H1 (cell line): ENCODE measurements around the gene APOBR. TPM values are rescaled to one million over a fixed set of nuclear protein-coding genes. Genes with fewer than 3 reads are reported as not detected.

ENCODE experiments used
- CTCF ChIA-PET: fragments of 300-600 bp; sonication (Branson Sonifier 250); formaldehyde crosslinking; loops from one replicate; lab custom pipeline; 2021; ENCODE audit not compliant: partially characterized antibody; lab: Charles Lee
- POLR2A ChIA-PET: fragments of 300-600 bp; sonication (Branson Sonifier 250); formaldehyde crosslinking; loops from one replicate; lab custom pipeline; 2021; ENCODE audit warnings: inconsistent platforms; ENCODE audit not compliant: partially characterized antibody; lab: Charles Lee
- DNase-seq, 2 experiments: peaks; one replicate each; pipeline versions ENCODE4 v3.0.0 to v3.0.0-alpha.2; 2010 to 2022; ENCODE audit warnings: low spot score in 2 of 2, low read depth in 1 of 2, mixed read lengths in 1 of 2
- FAIRE-seq: peaks from 2 replicates; lab custom pipeline; 2011; peaks lifted over from hg19 to GRCh38; lab: Jason Lieb, UNC
- H2AFZ ChIP-seq: 2 replicates; pipeline ENCODE4 v1.8.1; 2012; ENCODE audit warnings: low read length, inconsistent platforms
- H2AK5ac ChIP-seq: 2 replicates; pipeline ENCODE4 v1.6.1; 2013; ENCODE audit warnings: low read depth, low read length
- H2BK120ac ChIP-seq: replicated peaks from 2 replicates; pipeline ENCODE3; 2013; ENCODE audit warnings: low read depth, low read length, inconsistent platforms
- H2BK12ac ChIP-seq: 2 replicates; pipeline ENCODE4 v1.6.1; 2013; ENCODE audit warnings: low read depth, low read length
- H2BK15ac ChIP-seq: 2 replicates; pipeline ENCODE4 v1.6.1; 2013; ENCODE audit warnings: low read length
- H2BK20ac ChIP-seq: 2 replicates; pipeline ENCODE4 v1.6.1; 2013; ENCODE audit warnings: low read length
- H2BK5ac ChIP-seq: 2 replicates; pipeline ENCODE4 v1.6.1; 2013; ENCODE audit warnings: low read depth, low read length
- H3K14ac ChIP-seq: 2 replicates; pipeline ENCODE4 v1.6.1; 2013; ENCODE audit warnings: inconsistent platforms; ENCODE audit not compliant: insufficient read length
- H3K18ac ChIP-seq: 2 replicates; pipeline ENCODE4 v1.6.1; 2013; ENCODE audit warnings: low read length; ENCODE audit errors: extremely low read depth
- H3K23ac ChIP-seq: 2 replicates; pipeline ENCODE4 v1.6.1; 2013; ENCODE audit warnings: inconsistent platforms; ENCODE audit not compliant: insufficient read length
- H3K23me2 ChIP-seq: 2 replicates; pipeline ENCODE4 v1.6.1; 2013; ENCODE audit warnings: low read depth, low read length
- H3K27ac ChIP-seq: 2 replicates; pipeline ENCODE4 v1.6.1; 2011; ENCODE audit warnings: low read depth, low read length, inconsistent platforms
- H3K27me3 ChIP-seq, 4 experiments: replicated peaks in 1 of 4; 1 replicate in 1 of 4; 2 replicates in 3 of 4; pipeline versions ENCODE4 v1.6.1 to v1.8.1; 2011 to 2013; ENCODE audit warnings: low read length in 3 of 4, mild to moderate bottlenecking in 3 of 4, inconsistent platforms in 2 of 4, mixed read lengths in 2 of 4, moderate library complexity in 1 of 4; ENCODE audit not compliant: control insufficient read depth in 3 of 4, insufficient read depth in 3 of 4; ENCODE audit errors: extremely low read depth in 1 of 4
- H3K36me3 ChIP-seq, 4 experiments: 2 replicates each; pipeline versions ENCODE4 v1.6.1 to v1.8.1; 2011 to 2013; ENCODE audit warnings: mild to moderate bottlenecking in 4 of 4, low read length in 3 of 4, moderate library complexity in 2 of 4, control low read depth in 1 of 4, inconsistent platforms in 1 of 4; ENCODE audit not compliant: insufficient read depth in 4 of 4, control insufficient read depth in 2 of 4
- H3K4ac ChIP-seq: replicated peaks from 2 replicates; pipeline ENCODE3; 2013; ENCODE audit warnings: low read length, low read depth, mixed read lengths, inconsistent platforms; ENCODE audit not compliant: insufficient read length
- H3K4me1 ChIP-seq, 4 experiments: replicated peaks in 1 of 4; 1 replicate in 1 of 4; 2 replicates in 3 of 4; pipeline versions ENCODE4 v1.6.1 to v1.8.1; 2011 to 2013; ENCODE audit warnings: low read length in 3 of 4, inconsistent platforms in 2 of 4, mixed read lengths in 1 of 4; ENCODE audit not compliant: insufficient read depth in 4 of 4, control insufficient read depth in 3 of 4
- H3K4me2 ChIP-seq, 2 experiments: 2 replicates each; pipeline versions ENCODE4 v1.6.1 to v1.8.1; 2011 to 2013; ENCODE audit warnings: low read depth in 2 of 2, low read length in 2 of 2, control low read depth in 1 of 2, inconsistent platforms in 1 of 2, mild to moderate bottlenecking in 1 of 2; ENCODE audit not compliant: insufficient read depth in 1 of 2
- H3K4me3 ChIP-seq, 4 experiments: fragments of 200-600, 300-600 bp in 1 of 4; sonication (generic), shearing (Covaris generic), sonication (Bioruptor Twin) in 1 of 4; 2 replicates each; pipeline versions ENCODE4 v1.5.1 to v1.8.1; 2011 to 2016; ENCODE audit warnings: low read length in 4 of 4, low read depth in 3 of 4, control low read depth in 2 of 4, inconsistent platforms in 2 of 4, mild to moderate bottlenecking in 2 of 4, mixed read lengths in 1 of 4, moderate library complexity in 1 of 4; ENCODE audit not compliant: insufficient read depth in 2 of 4; ENCODE audit errors: extremely low read depth in 1 of 4
- H3K56ac ChIP-seq: replicated peaks from 2 replicates; pipeline ENCODE3; 2013; ENCODE audit warnings: low read depth, mild to moderate bottlenecking, mixed read lengths, low read length, inconsistent platforms; ENCODE audit not compliant: insufficient read length
- H3K79me1 ChIP-seq: 2 replicates; pipeline ENCODE4 v1.6.1; 2013; ENCODE audit warnings: low read depth, low read length, control low read depth
- H3K79me2 ChIP-seq, 2 experiments: 2 replicates each; pipeline versions ENCODE4 v1.6.1 to v1.8.1; 2012 to 2013; ENCODE audit warnings: low read length in 2 of 2, mild to moderate bottlenecking in 2 of 2, inconsistent platforms in 1 of 2; ENCODE audit not compliant: insufficient read depth in 2 of 2, control insufficient read depth in 1 of 2
- H3K9ac ChIP-seq, 4 experiments: replicated peaks in 1 of 4; 1 replicate in 1 of 4; 2 replicates in 3 of 4; pipeline versions ENCODE4 v1.6.1 to v1.8.1; 2011 to 2013; ENCODE audit warnings: low read depth in 3 of 4, low read length in 3 of 4, control low read depth in 2 of 4, mild to moderate bottlenecking in 2 of 4, moderate library complexity in 2 of 4, inconsistent platforms in 1 of 4; ENCODE audit errors: extremely low read depth in 1 of 4
- H3K9me3 ChIP-seq, 2 experiments: 2 replicates each; pipeline versions ENCODE4 v1.6.1 to v1.8.1; 2012 to 2013; ENCODE audit warnings: mild to moderate bottlenecking in 2 of 2, moderate library complexity in 2 of 2, control low read depth in 1 of 2, inconsistent platforms in 1 of 2, low read depth in 1 of 2, low read length in 1 of 2, mixed read lengths in 1 of 2; ENCODE audit not compliant: insufficient read depth in 2 of 2
- H4K20me1 ChIP-seq, 2 experiments: replicated peaks in 1 of 2; 2 replicates each; pipeline versions ENCODE3 to v1.8.1; 2011 to 2013; ENCODE audit warnings: inconsistent platforms in 2 of 2, low read length in 2 of 2, mild to moderate bottlenecking in 1 of 2; ENCODE audit not compliant: insufficient read depth in 2 of 2, control insufficient read depth in 1 of 2
- H4K5ac ChIP-seq: 2 replicates; pipeline ENCODE4 v1.6.1; 2013; ENCODE audit warnings: low read length, low read depth, mixed read lengths, inconsistent platforms; ENCODE audit not compliant: insufficient read length
- H4K8ac ChIP-seq: 2 replicates; pipeline ENCODE4 v1.8.0; 2013; ENCODE audit warnings: mild to moderate bottlenecking, moderate library complexity, low read length, inconsistent platforms; ENCODE audit not compliant: insufficient read depth; ENCODE audit errors: extremely low read depth
- H4K91ac ChIP-seq: replicated peaks from 2 replicates; pipeline ENCODE3; 2013; ENCODE audit warnings: low read length, mixed read lengths, inconsistent platforms; ENCODE audit not compliant: insufficient read length
- ASH2L ChIP-seq: fragments of 200-600, 300-600 bp; sonication (generic); IDR thresholded peaks from one replicate; pipeline ENCODE4 v1.7.1; 2017; ENCODE audit warnings: low read length
- BCL11A ChIP-seq, 2 experiments: IDR thresholded peaks; one replicate each; pipeline ENCODE4 v1.6.1; 2011; ENCODE audit warnings: low read depth in 2 of 2, low read length in 2 of 2, mild to moderate bottlenecking in 2 of 2
- CREB1 ChIP-seq: IDR thresholded peaks from 2 replicates; pipeline ENCODE4 v1.6.1; 2012; ENCODE audit warnings: inconsistent platforms
- CTCF ChIP-seq, 3 experiments: IDR thresholded peaks; 1 replicate in 2 of 3; 2 replicates in 1 of 3; pipeline versions ENCODE4 v1.5.1 to v1.6.1; 2011; ENCODE audit warnings: low read length in 3 of 3, mild to moderate bottlenecking in 3 of 3, inconsistent platforms in 2 of 3, low read depth in 1 of 3, moderate library complexity in 1 of 3; ENCODE audit not compliant: insufficient read depth in 1 of 3; ENCODE audit errors: control extremely low read depth in 1 of 3
- FOSL1 ChIP-seq: IDR thresholded peaks from 2 replicates; pipeline ENCODE4 v1.6.1; 2011; ENCODE audit warnings: mild to moderate bottlenecking, low read depth, low read length, moderate library complexity; ENCODE audit not compliant: insufficient read depth
- NRF1 ChIP-seq: IDR thresholded peaks from 2 replicates; pipeline ENCODE4 v1.6.1; 2011; ENCODE audit warnings: mild to moderate bottlenecking, low read depth, low read length, improper control_type of control experiment
- RAD21 ChIP-seq, 2 experiments: IDR thresholded peaks in 1 of 2; conservative IDR thresholded peaks in 1 of 2; 2 replicates each; pipeline ENCODE4 v1.6.1; 2011; ENCODE audit warnings: low read depth in 2 of 2, low read length in 2 of 2, improper control_type of control experiment in 1 of 2, inconsistent platforms in 1 of 2, mild to moderate bottlenecking in 1 of 2, moderate library complexity in 1 of 2
- RFX5 ChIP-seq: IDR thresholded peaks from 2 replicates; pipeline ENCODE4 v1.6.1; 2011; ENCODE audit warnings: low read depth, low read length, improper control_type of control experiment, borderline replicate concordance
- SAP30 ChIP-seq: fragments of 300-600 bp; sonication (generic); IDR thresholded peaks from 2 replicates; pipeline ENCODE4 v1.7.1; 2012; ENCODE audit warnings: low read length, moderate library complexity, mild to moderate bottlenecking, inconsistent platforms; ENCODE audit not compliant: insufficient read depth, insufficient replicate concordance
- TAF1 ChIP-seq: IDR thresholded peaks from 2 replicates; pipeline ENCODE4 v1.6.1; 2011; ENCODE audit warnings: mild to moderate bottlenecking, low read depth, low read length
- TBP ChIP-seq: IDR thresholded peaks from 2 replicates; pipeline ENCODE4 v1.6.1; 2011; ENCODE audit warnings: low read depth, low read length, improper control_type of control experiment
- ZNF274 ChIP-seq: IDR thresholded peaks from 2 replicates; pipeline ENCODE4 v1.7.0; 2012; ENCODE audit warnings: low read length, borderline replicate concordance; ENCODE audit errors: extremely low read depth
- WGBS, 2 experiments: shearing (Covaris generic) in 1 of 2; methylation state at CpG; one replicate each; pipeline versions ENCODE4 v1.1.6 to v1.1.7; 2013 to 2015; ENCODE audit warnings: low lambda C conversion rate in 2 of 2, mixed read lengths in 2 of 2, inconsistent platforms in 1 of 2, low coverage in 1 of 2, missing lambda C conversion rate in 1 of 2; ENCODE audit not compliant: insufficient replicate concordance in 2 of 2, insufficient coverage in 1 of 2, insufficient read length in 1 of 2; ENCODE audit errors: extremely low coverage in 1 of 2, missing lambda C conversion rate in 1 of 2; 5-methylcytosine and 5-hydroxymethylcytosine counted together
- polyA plus RNA-seq, 7 experiments: library from polyadenylated mRNA; depleted of rRNA in 3 of 7; stranded (reverse) in 5 of 7; unstranded in 2 of 7; fragments of >200 nt in 5 of 7; fragments of 200-250 nt in 2 of 7; gene quantifications; 1 replicate in 5 of 7; 2 replicates in 1 of 7; 4 replicates in 1 of 7; pipeline versions ENCODE4 v1.2.1 to v1.2.3, GENCODE V29; 2011 to 2013; ENCODE audit warnings: missing spikeins in 2 of 7, mixed read lengths in 2 of 7
- total RNA-seq: library from RNA; stranded (reverse); fragmentation: NEBNext Ultra II Directional; extraction: Animal tissue kit (Norgen Biotek cat#: 25700); gene quantifications from 2 replicates; pipeline ENCODE4 v1.2.1, GENCODE V29; 2021

APOBR gene
- total and polyA plus RNA-seq, 2 of the 8 experiments (the other 6 are each of a cell fraction or from before 2014, with no cell fraction given) = not detected

- no peak overlapping the region for H2AK5ac ChIP-seq
- H3K4me3 ChIP-seq = no peak overlapping the region
- H3K79me2 ChIP-seq = no peaks in the 10 kb centered on the region
- no peak overlapping the region for H3K4ac ChIP-seq
- FAIRE-seq (no peak), DNase-seq (no peak)
- no peaks in the 10 kb centered on the region for H3K9me3 ChIP-seq
- H2BK20ac ChIP-seq = no peak overlapping the region
- H3K23me2 ChIP-seq = peaks cover 9% of the 10 kb centered on the region; the same call in 1 of the 2 replicates
- H4K8ac ChIP-seq = no peak overlapping the region
- WGBS, 2 experiments = 94% methylated on average over 9 of the region's 9 CpGs; no CpG with 5 or more reads in 1 of the 2 experiments
- no peak overlapping the region for H2BK15ac ChIP-seq
- H3K23ac ChIP-seq = no peak overlapping the region
- no peaks in the 10 kb centered on the region for H3K79me1 ChIP-seq
- no peaks in the 10 kb centered on the region for H3K4me1 ChIP-seq
- no peak overlapping the region for H2AFZ ChIP-seq
- peaks cover 0 to 2% (median 0%) of the 10 kb centered on the region in 4 experiments; a peak in 2 of 7 replicates for H3K27me3 ChIP-seq
- ChIA-PET POLR2A (no interaction called here), CTCF (interaction anchor here (1.0 to 1.4 kb wide), 2 partner anchors 10 to 14 kb away, joined by 3 to 4 read pairs; no protein-coding TSS in a partner anchor)
- H3K27ac ChIP-seq = no peak overlapping the region
- H3K56ac ChIP-seq = no peak overlapping the region
- H2BK12ac ChIP-seq = no peak overlapping the region
- H4K91ac ChIP-seq = no peak overlapping the region
- no peak overlapping the region for H3K18ac ChIP-seq
- no peak overlapping the region for H2BK5ac ChIP-seq
- H4K20me1 ChIP-seq = peaks cover 0 to 3% of the 10 kb centered on the region in 2 experiments
- H3K4me2 ChIP-seq = no peak overlapping the region
- no peak overlapping the region for H3K14ac ChIP-seq
- H2BK120ac ChIP-seq = no peak overlapping the region
- no peak overlapping the region for H3K9ac ChIP-seq
- no peak overlapping the region for H4K5ac ChIP-seq
- H3K36me3 ChIP-seq = no peaks in the 10 kb centered on the region
- TF ChIP-seq RAD21 (IDR thresholded peaks at IDR 0.05 in 1 of 2, conservative IDR thresholded peaks at IDR 0.05 in 1 of 2; ENCODE audit: low read depth in 2 of 2, low read length in 2 of 2) (no peak), TBP (no peak), FOSL1 (no peak), CTCF (IDR thresholded peaks at IDR 0.05; ENCODE audit: control extremely low read depth in 1 of 3, insufficient read depth in 1 of 3, low read depth in 1 of 3, low read length in 3 of 3) (no peak), BCL11A (IDR thresholded peaks at IDR 0.05; ENCODE audit: low read depth in 2 of 2, low read length in 2 of 2) (no peak), ZNF274 (no peak), ASH2L (no peak), RFX5 (no peak), TAF1 (no peak), NRF1 (no peak), SAP30 (no peak), CREB1 (no peak)
Measured at GRCh38 chr16:28497386-28497785, 2.9 kb downstream of the APOBR start.
